ENCODE results near the gene FLYWCH2.

FLYWCH2 gene

GRCh38 chr16:2881783-2882649 is 999 bp upstream of the FLYWCH2 start:
- no peak for DNase-seq (ENCODE audit: low read depth in 2 of 3, low spot score in 1 of 3)

- no peak for DNase-seq (ENCODE audit: low read depth in 2 of 3, low spot score in 1 of 3)
Measured at GRCh38 chr16:2883458-2883908, 468 bp downstream of the FLYWCH2 start.

- DNase-seq (ENCODE audit: low read depth in 2 of 3, low spot score in 1 of 3), result no peak
Measured at GRCh38 chr16:2884041-2884451, 1.0 kb downstream of the FLYWCH2 start.

- no peak for DNase-seq (ENCODE audit: low read depth in 2 of 3, low spot score in 1 of 3)
Measured at GRCh38 chr16:2894231-2894630, 11.2 kb downstream of the FLYWCH2 start.

GRCh38 chr16:2895813-2896212 is 12.8 kb downstream of the FLYWCH2 start:
- no peak for DNase-seq (ENCODE audit: low read depth in 2 of 3, low spot score in 1 of 3)

- DNase-seq (ENCODE audit: low read depth in 2 of 3, low spot score in 1 of 3), result no peak
Measured at GRCh38 chr16:2896480-2897010, 13.5 kb downstream of the FLYWCH2 start.

- no peak for DNase-seq (ENCODE audit: low read depth in 2 of 3, low spot score in 1 of 3)
Measured at GRCh38 chr16:2897110-2897509, 14.1 kb downstream of the FLYWCH2 start.

- no peak for DNase-seq (ENCODE audit: low read depth in 2 of 3, low spot score in 1 of 3)
Measured at GRCh38 chr16:2898831-2899563, 16.0 kb downstream of the FLYWCH2 start.

- DNase-seq (ENCODE audit: low read depth in 2 of 3, low spot score in 1 of 3), result no peak
Measured at GRCh38 chr16:2899564-2900072, 16.6 kb downstream of the FLYWCH2 start.

- DNase-seq (ENCODE audit: low read depth in 2 of 3, low spot score in 1 of 3), result no peak
Measured at GRCh38 chr16:2900526-2901075, 17.6 kb downstream of the FLYWCH2 start.

- DNase-seq (ENCODE audit: low read depth in 2 of 3, low spot score in 1 of 3), result no peak
Measured at GRCh38 chr16:2902337-2903130, 19.5 kb downstream of the FLYWCH2 start.

GRCh38 chr16:2904100-2904921 is 21.3 kb downstream of the FLYWCH2 start:
- peak; percentile 65 to 73 (median 65) for DNase-seq (ENCODE audit: low read depth in 2 of 3, low spot score in 1 of 3)

GRCh38 chr16:2904922-2905240 is 21.9 kb downstream of the FLYWCH2 start:
- DNase-seq (ENCODE audit: low read depth in 2 of 3, low spot score in 1 of 3), result no peak

- peak; percentile 98 to 99 (median 99) for DNase-seq (ENCODE audit: low read depth in 2 of 3, low spot score in 1 of 3)
Measured at GRCh38 chr16:2905241-2905987, 22.4 kb downstream of the FLYWCH2 start.

GRCh38 chr16:2905988-2906387 is 23.0 kb downstream of the FLYWCH2 start:
- DNase-seq (ENCODE audit: low read depth in 2 of 3, low spot score in 1 of 3), result no peak

GRCh38 chr16:2907084-2907753 is 24.2 kb downstream of the FLYWCH2 start:
- DNase-seq (ENCODE audit: low read depth in 2 of 3, low spot score in 1 of 3), result peak in 2 of 3 donors; percentile 35 to 39

- no peak for DNase-seq (ENCODE audit: low read depth in 2 of 3, low spot score in 1 of 3)
Measured at GRCh38 chr16:2910441-2910969, 27.5 kb downstream of the FLYWCH2 start.

- peak; percentile 98 to 99 (median 99) for DNase-seq (ENCODE audit: low read depth in 2 of 3, low spot score in 1 of 3)
Measured at GRCh38 chr16:2911638-2912329, 28.8 kb downstream of the FLYWCH2 start, which contains the start of gene FLYWCH1. FLYWCH1 (plus strand) TSS chr16:2911931; CDS start chr16:2929686, 17,755 bp downstream.
